ENCODE results near the gene SPNS3. TPM values are rescaled to one million over a fixed set of nuclear protein-coding genes. Genes with fewer than 3 reads are reported as not detected.

SPNS3 gene
- total and polyA plus RNA-seq, 8 donors = 0.55 to 1.1 (median 1.0) TPM; not detected in 1

DNA sequence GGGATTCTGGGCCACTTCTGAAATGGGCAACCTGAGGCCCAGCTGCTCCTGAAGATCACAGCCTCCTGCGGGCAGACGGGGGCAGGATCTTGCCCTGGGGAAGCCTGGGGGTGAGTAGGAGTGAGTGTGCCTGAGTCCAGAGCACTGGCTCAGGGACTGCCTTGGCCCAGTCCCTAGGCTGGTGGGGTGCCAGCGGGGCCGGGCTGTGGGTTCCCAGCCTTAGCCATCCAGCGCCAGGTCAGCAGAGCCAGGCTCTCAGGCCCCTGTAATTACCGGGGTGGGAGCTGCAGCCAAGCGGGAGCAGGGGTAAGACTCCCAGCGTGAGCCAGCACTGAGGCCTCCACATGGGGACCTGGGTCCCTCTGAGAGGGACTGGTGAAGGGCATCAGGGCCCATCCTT lies 73.2 kb downstream of the SPNS3 start:
- no peak for DNase-seq
- no peak for ATAC-seq
- Histone ChIP-seq H3K9me3 (no peaks in the 10 kb centered on the region), H3K36me3 (no peaks in the 10 kb centered on the region), H3K4me1 (peaks cover 3 to 99% of the 10 kb centered on the region in 2 donors), H3K4me3 (no peak overlapping the region), H3K27me3 (no peaks in the 10 kb centered on the region), H3K27ac (no peak overlapping the region)
- intact Hi-C loops (cut with DNase I) = no loop called here
- TF ChIP-seq, protein P1, sequence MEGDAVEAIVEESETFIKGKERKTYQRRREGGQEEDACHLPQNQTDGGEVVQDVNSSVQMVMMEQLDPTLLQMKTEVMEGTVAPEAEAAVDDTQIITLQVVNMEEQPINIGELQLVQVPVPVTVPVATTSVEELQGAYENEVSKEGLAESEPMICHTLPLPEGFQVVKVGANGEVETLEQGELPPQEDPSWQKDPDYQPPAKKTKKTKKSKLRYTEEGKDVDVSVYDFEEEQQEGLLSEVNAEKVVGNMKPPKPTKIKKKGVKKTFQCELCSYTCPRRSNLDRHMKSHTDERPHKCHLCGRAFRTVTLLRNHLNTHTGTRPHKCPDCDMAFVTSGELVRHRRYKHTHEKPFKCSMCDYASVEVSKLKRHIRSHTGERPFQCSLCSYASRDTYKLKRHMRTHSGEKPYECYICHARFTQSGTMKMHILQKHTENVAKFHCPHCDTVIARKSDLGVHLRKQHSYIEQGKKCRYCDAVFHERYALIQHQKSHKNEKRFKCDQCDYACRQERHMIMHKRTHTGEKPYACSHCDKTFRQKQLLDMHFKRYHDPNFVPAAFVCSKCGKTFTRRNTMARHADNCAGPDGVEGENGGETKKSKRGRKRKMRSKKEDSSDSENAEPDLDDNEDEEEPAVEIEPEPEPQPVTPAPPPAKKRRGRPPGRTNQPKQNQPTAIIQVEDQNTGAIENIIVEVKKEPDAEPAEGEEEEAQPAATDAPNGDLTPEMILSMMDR (IDR thresholded peaks at IDR 0.05) = no peak

DNA sequence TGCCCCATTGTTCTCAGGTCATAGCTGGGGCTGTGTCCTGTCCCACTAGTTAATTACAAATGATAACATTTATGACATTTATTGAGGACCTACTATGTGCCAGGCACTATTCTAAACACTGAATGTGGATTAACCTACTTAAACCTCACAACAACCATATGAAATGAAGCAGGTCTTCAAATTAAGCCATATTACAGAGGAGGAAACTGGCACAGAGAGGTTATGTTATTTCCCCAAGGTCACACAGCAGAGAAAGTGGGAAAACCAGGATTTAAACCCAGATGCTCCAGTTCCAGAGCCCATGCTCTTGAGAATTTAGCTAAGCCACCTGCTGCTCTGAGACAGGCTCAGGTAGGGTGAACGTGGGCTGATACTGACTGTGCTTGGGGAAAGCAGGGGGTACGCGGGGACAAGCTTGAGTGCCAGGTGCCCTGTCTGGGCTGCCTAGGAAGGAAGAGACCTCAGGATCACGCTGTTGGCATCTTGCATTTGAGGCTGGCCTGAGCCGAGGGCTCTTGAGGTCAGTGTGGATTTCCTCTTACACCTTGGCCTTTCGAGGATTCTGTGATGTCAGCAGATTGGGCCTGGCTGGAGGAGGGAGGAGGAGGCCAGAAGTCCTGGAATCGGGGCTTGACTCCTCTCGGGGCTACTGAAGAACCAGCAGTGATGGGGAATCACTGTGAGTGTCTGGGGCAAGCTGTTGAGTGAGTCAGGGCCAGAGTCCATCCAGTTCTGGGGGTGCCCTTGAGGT lies 73.8 kb downstream of the SPNS3 start:
- TF ChIP-seq, protein P1 (IDR thresholded peaks at IDR 0.05) = no peak
- H3K27ac ChIP-seq = peak overlapping the region; percentile 22 to 63
- peaks cover 3 to 99% of the 10 kb centered on the region in 2 donors for H3K4me1 ChIP-seq
- H3K36me3 ChIP-seq = no peaks in the 10 kb centered on the region
- H3K27me3 ChIP-seq = no peaks in the 10 kb centered on the region
- H3K9me3 ChIP-seq = no peaks in the 10 kb centered on the region
- intact Hi-C loops (cut with DNase I) = no loop called here
- no peak for DNase-seq
- no peak overlapping the region for H3K4me3 ChIP-seq
- peak; percentile 59 for ATAC-seq

DNA sequence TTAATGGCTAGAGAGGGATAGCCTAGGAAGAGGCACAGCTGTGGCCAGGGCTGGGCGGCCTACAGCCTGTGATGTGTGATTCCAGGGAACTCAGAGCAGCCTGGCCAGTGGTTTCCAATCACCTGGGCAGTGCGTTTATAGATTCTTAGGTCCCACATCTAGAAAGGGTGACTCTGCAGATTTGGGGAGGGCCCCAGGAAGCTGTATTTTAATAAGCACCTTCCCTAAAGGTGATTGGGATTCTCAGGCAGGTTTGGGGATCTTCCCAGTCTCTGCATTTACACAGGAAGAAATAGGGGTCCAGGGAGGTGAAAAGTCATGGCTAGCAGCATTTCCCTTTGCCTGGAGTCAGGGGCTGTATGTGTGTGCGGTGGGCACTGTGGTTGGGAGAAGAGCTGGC lies 74.5 kb downstream of the SPNS3 start:
- Histone ChIP-seq H3K4me3 (no peak overlapping the region), H3K27me3 (no peaks in the 10 kb centered on the region), H3K27ac (peak overlapping the region; percentile 22 to 63), H3K9me3 (no peaks in the 10 kb centered on the region), H3K4me1 (peaks cover 3 to 98% of the 10 kb centered on the region in 2 donors), H3K36me3 (no peaks in the 10 kb centered on the region)
- TF ChIP-seq, protein P1 (IDR thresholded peaks at IDR 0.05) = no peak
- intact Hi-C loops (cut with DNase I) = no loop called here
- DNase-seq = no peak
- ATAC-seq = no peak

DNA sequence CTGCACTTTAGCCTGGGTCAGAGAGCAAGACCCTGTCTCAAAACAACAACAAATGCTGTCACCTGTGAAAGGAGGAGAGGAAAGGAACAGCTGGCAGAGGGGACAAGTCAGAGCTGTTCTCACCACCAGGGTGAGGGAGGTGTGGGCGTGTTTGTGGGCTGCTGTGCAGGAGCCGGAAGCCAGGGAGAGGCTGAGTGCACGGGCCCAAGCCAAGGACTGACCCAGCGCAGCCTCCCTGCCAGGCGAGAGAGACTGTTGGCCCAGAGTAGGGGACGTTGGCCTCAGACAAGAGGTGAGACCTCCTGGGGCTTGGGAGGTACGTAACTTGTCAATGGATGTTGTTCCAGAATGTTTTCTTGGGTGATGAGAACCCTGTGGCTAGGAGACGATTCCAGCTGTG lies 75.7 kb downstream of the SPNS3 start:
- intact Hi-C loops (cut with DNase I) = no loop called here
- peak; percentile 27 for ATAC-seq
- Histone ChIP-seq H3K27me3 (no peaks in the 10 kb centered on the region), H3K9me3 (no peaks in the 10 kb centered on the region), H3K36me3 (no peaks in the 10 kb centered on the region), H3K27ac (peak overlapping the region; percentile 47 to 63), H3K4me1 (peaks cover 5 to 97% of the 10 kb centered on the region in 2 donors), H3K4me3 (no peak overlapping the region)
- DNase-seq = no peak
- TF ChIP-seq, protein P1 (IDR thresholded peaks at IDR 0.05) = no peak

DNA sequence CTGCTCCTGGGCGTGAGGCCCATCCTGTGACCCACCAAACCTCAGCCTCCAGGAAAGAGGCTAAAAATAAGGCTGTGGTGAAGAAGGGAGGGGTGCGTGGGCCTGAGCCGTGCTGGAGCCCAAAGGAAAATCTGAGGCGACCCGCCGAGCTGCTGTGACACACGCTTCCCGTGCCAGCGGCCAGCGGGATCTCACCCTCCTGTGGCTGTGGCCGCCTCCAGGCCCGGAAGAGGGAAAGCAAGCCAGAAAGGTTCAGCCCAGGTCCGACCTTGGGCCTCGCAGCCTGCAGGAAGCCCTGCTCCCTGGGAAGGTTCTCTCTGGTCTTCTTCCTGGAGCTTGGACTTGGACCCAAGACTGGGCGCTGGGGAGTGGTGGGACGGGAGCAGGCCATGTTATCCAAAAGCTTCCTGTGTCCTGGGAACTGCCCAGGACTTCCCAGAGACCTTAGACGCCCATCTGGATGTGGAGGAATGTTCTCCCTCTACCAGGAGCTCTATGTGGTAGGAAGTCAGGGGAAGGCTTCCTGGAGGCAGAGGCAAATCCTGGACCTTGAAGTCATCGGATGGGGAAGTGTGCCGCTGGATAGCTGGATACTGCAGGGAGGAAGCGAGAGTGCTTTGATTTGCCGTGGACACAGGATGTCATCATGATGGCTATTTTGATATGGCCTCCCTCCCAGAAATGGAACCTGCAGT lies 76.3 kb downstream of the SPNS3 start:
- Histone ChIP-seq H3K4me3 (no peak overlapping the region), H3K27me3 (no peaks in the 10 kb centered on the region), H3K27ac (peak overlapping the region; percentile 47 to 63), H3K36me3 (no peaks in the 10 kb centered on the region), H3K4me1 (peaks cover 5 to 97% of the 10 kb centered on the region in 2 donors), H3K9me3 (no peaks in the 10 kb centered on the region)
- intact Hi-C loops (cut with DNase I) = no loop called here
- TF ChIP-seq, protein P1 (IDR thresholded peaks at IDR 0.05) = no peak
- ATAC-seq = no peak
- peak in 1 of 4 donors; percentile 82 for DNase-seq

All from left lung (tissue), 10 donors.